HepG2 (cell line): Measurements from ENCODE around the gene PLCB1. TPM values are rescaled to one million over a fixed set of nuclear protein-coding genes. Genes with fewer than 3 reads are reported as not detected.

Experiments
- ATAC-seq: fragments of 200-7000 bp; cut with Tn5 transposase; 3 replicates; pipeline ENCODE4 v1.9.1; 2020; ENCODE audit warnings: mild to moderate bottlenecking, moderate library complexity
- BruUV-seq: library from RNA; stranded (reverse); fragments of 400-500 nt; replicated peaks from 2 replicates; lab custom pipeline; 2021; lab: Mats Ljungman, UMichigan
- CTCF ChIA-PET: fragments of 300-600 bp; formaldehyde crosslinking; extraction: SDS; loops from one replicate; lab custom pipeline; 2021; ENCODE audit warnings: low total read pairs, inconsistent platforms, low intra/inter-chr PET ratio; lab: Yijun Ruan, JAX
- POLR2A ChIA-PET: fragments of 350-600 bp; sonication (Branson Sonifier 250); formaldehyde crosslinking; loops from one replicate; lab custom pipeline; 2020; ENCODE audit warnings: antibody characterized with exemption, inconsistent platforms; lab: Yijun Ruan, JAX
- DNase-seq: peaks from one replicate; pipeline ENCODE4 v3.0.0-alpha.2; 2015; ENCODE audit warnings: low spot score
- FAIRE-seq: peaks from 3 replicates; lab custom pipeline; 2011; peaks lifted over from hg19 to GRCh38; lab: Jason Lieb, UNC
- H2AFZ ChIP-seq: one replicate; pipeline ENCODE4 v1.6.1; 2011; ENCODE audit warnings: low read length, inconsistent platforms
- H3K27ac ChIP-seq: fragments of 300-600 bp; 3 replicates; pipeline ENCODE4 v1.8.0; 2011; ENCODE audit warnings: mixed run types, mild to moderate bottlenecking, mixed read lengths, low read length, inconsistent platforms; ENCODE audit not compliant: insufficient read depth; ENCODE audit errors: extremely low read length
- H3K27me3 ChIP-seq, 2 experiments: fragments of 200-600 bp in 1 of 2; 2 replicates in 1 of 2; 3 replicates in 1 of 2; pipeline versions ENCODE4 v1.6.0 to v1.8.0; 2011; ENCODE audit warnings: low read length in 2 of 2, mild to moderate bottlenecking in 2 of 2, moderate library complexity in 2 of 2, inconsistent platforms in 1 of 2; ENCODE audit not compliant: insufficient read depth in 2 of 2, control insufficient read depth in 1 of 2
- H3K36me3 ChIP-seq, 2 experiments: fragments of 200-600 bp in 1 of 2; replicated peaks in 1 of 2; 2 replicates in 1 of 2; 3 replicates in 1 of 2; pipeline versions ENCODE4 v1.5.1 to v1.8.0; 2011; ENCODE audit warnings: low read length in 2 of 2, inconsistent platforms in 1 of 2; ENCODE audit not compliant: insufficient read depth in 2 of 2, control insufficient read depth in 1 of 2
- H3K4me1 ChIP-seq: 2 replicates; pipeline ENCODE4 v1.5.1; 2012; ENCODE audit warnings: low read length, inconsistent platforms; ENCODE audit not compliant: insufficient read depth
- H3K4me2 ChIP-seq: 2 replicates; pipeline ENCODE4 v1.6.0; 2011; ENCODE audit warnings: low read depth, low read length, inconsistent platforms
- H3K4me3 ChIP-seq, 3 experiments: fragments of 200-600 bp in 1 of 3; sonication (generic), shearing (Covaris generic) in 1 of 3; replicated peaks in 1 of 3; 2 replicates each; pipeline ENCODE4 v1.5.1; 2011 to 2016; ENCODE audit warnings: low read length in 3 of 3, inconsistent platforms in 2 of 3, low read depth in 2 of 3, mild to moderate bottlenecking in 2 of 3, control low read depth in 1 of 3, mixed read lengths in 1 of 3; ENCODE audit not compliant: insufficient read depth in 1 of 3
- H3K79me2 ChIP-seq: one replicate; pipeline ENCODE4 v1.6.1; 2011; ENCODE audit warnings: low read length, inconsistent platforms; ENCODE audit not compliant: insufficient read depth
- H3K9ac ChIP-seq: 2 replicates; pipeline ENCODE4 v1.6.0; 2011; ENCODE audit warnings: mild to moderate bottlenecking, low read depth, low read length, inconsistent platforms; ENCODE audit not compliant: insufficient read depth
- H3K9me3 ChIP-seq: 2 replicates; pipeline ENCODE4 v1.5.1; 2012; ENCODE audit warnings: mild to moderate bottlenecking, low read length
- H4K20me1 ChIP-seq: 2 replicates; pipeline ENCODE4 v1.6.0; 2011; ENCODE audit warnings: inconsistent platforms, mild to moderate bottlenecking, low read length, moderate library complexity; ENCODE audit not compliant: insufficient read depth
- ELF4 ChIP-seq: sonication (generic); formaldehyde crosslinking; IDR thresholded peaks from 2 replicates; pipeline ENCODE4 v1.5.0; 2020; ENCODE audit warnings: missing genetic modification reagents, mild to moderate bottlenecking, moderate library complexity, borderline replicate concordance
- PATZ1 ChIP-seq: sonication (generic); formaldehyde crosslinking; IDR thresholded peaks from 2 replicates; pipeline ENCODE4 v1.4.0; 2020; ENCODE audit warnings: missing genetic modification reagents
- REL ChIP-seq: sonication (generic); formaldehyde crosslinking; conservative IDR thresholded peaks from 2 replicates; pipeline ENCODE4 v1.8.0; 2022; ENCODE audit warnings: mild to moderate bottlenecking, missing genetic modification reagents, moderate library complexity
- U2AF1 ChIP-seq: fragments of 200-400 bp; formaldehyde crosslinking; optimal IDR thresholded peaks from 2 replicates; pipeline ENCODE3; 2017; ENCODE audit warnings: mild to moderate bottlenecking, low read depth, low read length
- ZNF101 ChIP-seq: sonication (generic); formaldehyde crosslinking; IDR thresholded peaks from 2 replicates; pipeline ENCODE4 v1.4.0; 2020; ENCODE audit warnings: mild to moderate bottlenecking, low read depth, missing genetic modification reagents, borderline replicate concordance
- ZNF740 ChIP-seq: sonication (generic); formaldehyde crosslinking; IDR thresholded peaks from 2 replicates; pipeline ENCODE4 v1.4.0; 2020; ENCODE audit warnings: missing genetic modification reagents
- ZSCAN25 ChIP-seq: sonication (generic); formaldehyde crosslinking; IDR thresholded peaks from 2 replicates; pipeline ENCODE4 v1.8.0; 2022; ENCODE audit warnings: mild to moderate bottlenecking, missing genetic modification reagents
- WGBS: methylation state at CpG from one replicate; pipeline ENCODE4 v1.1.6; 2017; ENCODE audit warnings: low lambda C conversion rate; 5-methylcytosine and 5-hydroxymethylcytosine counted together
- in situ Hi-C: cut with HindIII; loops from 2 replicates; pipeline ENCODE4 v1.10.0; 2017; ENCODE audit warnings: low pct_unique_long_range_greater_than_20kb; ENCODE audit not compliant: extremely low pct_ligation_motif_present
- intact Hi-C: fragments of 100-400 bp; cut with micrococcal nuclease; formaldehyde crosslinking; loops from one replicate; pipeline ENCODE4 v1.10.0; 2022; ENCODE audit not compliant: unreplicated experiment
- polyA plus RNA-seq, 8 experiments: library from polyadenylated mRNA; depleted of rRNA in 3 of 8; stranded (reverse) in 7 of 8; unstranded in 1 of 8; fragments of >200 nt; fragmentation: Illumina TruSeq in 4 of 8; extraction: Trizol in 4 of 8; gene quantifications; 2 replicates each; pipeline versions ENCODE4 v1.2.1 to v1.2.3, GENCODE V29; 2011 to 2016; ENCODE audit warnings: low read depth in 4 of 8, missing spikeins in 1 of 8, mixed read lengths in 1 of 8; ENCODE audit not compliant: insufficient read depth in 1 of 8
- total RNA-seq, 5 experiments: library from RNA; depleted of rRNA; stranded (reverse); fragments of >200 nt; fragmentation: Illumina TruSeq; extraction: Trizol; gene quantifications; 2 replicates each; pipeline ENCODE4 v1.2.3, GENCODE V29; 2016; ENCODE audit warnings: low read depth in 1 of 5
- TF ChIP-seq, protein P1 (sequence below): sonication (generic); formaldehyde crosslinking; IDR thresholded peaks from 2 replicates; pipeline ENCODE4 v1.5.1; 2020; ENCODE audit warnings: mild to moderate bottlenecking, missing genetic modification reagents, moderate library complexity
- TF ChIP-seq, protein P2 (sequence below): sonication (generic); formaldehyde crosslinking; IDR thresholded peaks from 2 replicates; pipeline ENCODE4 v1.8.0; 2022; ENCODE audit warnings: mild to moderate bottlenecking, missing genetic modification reagents; ENCODE audit not compliant: insufficient replicate concordance

PLCB1 gene
- total and polyA plus RNA-seq, 2 of the 13 experiments (the other 11 are each of a cell fraction or from before 2014, with no cell fraction given) = 42.4 to 55.9 TPM

DNA sequence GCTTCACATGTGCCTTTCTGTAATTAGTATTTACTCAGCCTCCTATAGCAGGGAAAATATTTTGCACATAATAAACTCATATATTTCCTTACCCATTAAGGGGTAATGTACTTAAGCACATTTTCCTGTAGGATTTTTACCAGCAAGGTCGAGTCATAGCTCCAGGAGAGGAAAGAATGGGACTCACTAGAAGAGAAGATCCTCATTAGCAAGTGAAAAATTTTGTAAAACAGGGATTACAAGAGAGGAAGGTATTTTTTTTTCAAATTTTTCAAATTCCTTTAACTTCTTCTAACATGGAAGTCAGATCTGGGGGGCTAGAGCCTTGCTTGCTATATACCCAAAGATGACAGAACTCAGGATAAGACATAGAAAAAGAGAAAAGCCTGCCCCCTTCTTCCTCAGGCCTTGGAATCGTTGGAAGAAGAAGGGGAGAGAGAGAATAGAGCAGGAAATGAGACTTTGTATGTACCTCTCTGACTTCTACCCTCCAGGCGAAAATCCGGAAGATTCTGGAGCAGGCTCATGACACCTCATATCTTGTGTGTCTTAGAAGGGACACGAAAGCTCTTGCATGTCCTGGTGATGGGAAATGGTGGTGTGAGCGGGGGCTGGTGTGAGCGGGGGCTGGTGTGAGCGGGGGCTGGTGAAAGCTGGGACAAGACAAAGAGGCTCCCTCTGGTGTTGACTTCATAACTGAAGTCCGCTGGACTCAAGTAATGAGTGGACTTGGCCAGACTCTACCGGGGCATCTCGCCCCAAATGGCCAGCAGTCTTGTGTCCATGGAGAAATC is 679.9 kb downstream of the PLCB1 start:
- H3K79me2 ChIP-seq = no peaks in the 10 kb centered on the region
- no peak overlapping the region for H3K9ac ChIP-seq
- CTCF ChIA-PET = no interaction called here
- no peak overlapping the region for H3K4me3 ChIP-seq
- peaks cover 0 to 4% of the 10 kb centered on the region in 2 experiments; a peak in 1 of 5 replicates for H3K36me3 ChIP-seq
- ATAC-seq (no peak), DNase-seq (no peak), FAIRE-seq (no peak)
- no TSS peak for BruUV-seq
- in situ Hi-C loops = no loop called here
- H3K9me3 ChIP-seq = no peaks in the 10 kb centered on the region
- POLR2A ChIA-PET = no interaction called here
- H3K4me2 ChIP-seq = no peak overlapping the region
- no peaks in the 10 kb centered on the region for H4K20me1 ChIP-seq
- intact Hi-C loops = no loop called here
- no peak overlapping the region for H3K27ac ChIP-seq
- 96% methylated on average over 11 of the region's 11 CpGs for WGBS
- H3K27me3 ChIP-seq = no peaks in the 10 kb centered on the region
- H3K4me1 ChIP-seq = peaks cover 69% of the 10 kb centered on the region
- H2AFZ ChIP-seq = no peak overlapping the region
- TF ChIP-seq, protein P1, sequence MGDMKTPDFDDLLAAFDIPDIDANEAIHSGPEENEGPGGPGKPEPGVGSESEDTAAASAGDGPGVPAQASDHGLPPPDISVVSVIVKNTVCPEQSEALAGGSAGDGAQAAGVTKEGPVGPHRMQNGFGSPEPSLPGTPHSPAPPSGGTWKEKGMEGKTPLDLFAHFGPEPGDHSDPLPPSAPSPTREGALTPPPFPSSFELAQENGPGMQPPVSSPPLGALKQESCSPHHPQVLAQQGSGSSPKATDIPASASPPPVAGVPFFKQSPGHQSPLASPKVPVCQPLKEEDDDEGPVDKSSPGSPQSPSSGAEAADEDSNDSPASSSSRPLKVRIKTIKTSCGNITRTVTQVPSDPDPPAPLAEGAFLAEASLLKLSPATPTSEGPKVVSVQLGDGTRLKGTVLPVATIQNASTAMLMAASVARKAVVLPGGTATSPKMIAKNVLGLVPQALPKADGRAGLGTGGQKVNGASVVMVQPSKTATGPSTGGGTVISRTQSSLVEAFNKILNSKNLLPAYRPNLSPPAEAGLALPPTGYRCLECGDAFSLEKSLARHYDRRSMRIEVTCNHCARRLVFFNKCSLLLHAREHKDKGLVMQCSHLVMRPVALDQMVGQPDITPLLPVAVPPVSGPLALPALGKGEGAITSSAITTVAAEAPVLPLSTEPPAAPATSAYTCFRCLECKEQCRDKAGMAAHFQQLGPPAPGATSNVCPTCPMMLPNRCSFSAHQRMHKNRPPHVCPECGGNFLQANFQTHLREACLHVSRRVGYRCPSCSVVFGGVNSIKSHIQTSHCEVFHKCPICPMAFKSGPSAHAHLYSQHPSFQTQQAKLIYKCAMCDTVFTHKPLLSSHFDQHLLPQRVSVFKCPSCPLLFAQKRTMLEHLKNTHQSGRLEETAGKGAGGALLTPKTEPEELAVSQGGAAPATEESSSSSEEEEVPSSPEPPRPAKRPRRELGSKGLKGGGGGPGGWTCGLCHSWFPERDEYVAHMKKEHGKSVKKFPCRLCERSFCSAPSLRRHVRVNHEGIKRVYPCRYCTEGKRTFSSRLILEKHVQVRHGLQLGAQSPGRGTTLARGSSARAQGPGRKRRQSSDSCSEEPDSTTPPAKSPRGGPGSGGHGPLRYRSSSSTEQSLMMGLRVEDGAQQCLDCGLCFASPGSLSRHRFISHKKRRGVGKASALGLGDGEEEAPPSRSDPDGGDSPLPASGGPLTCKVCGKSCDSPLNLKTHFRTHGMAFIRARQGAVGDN (CRISPR knock-in tag) = peak; percentile 30; the same call in 1 of the 2 replicates
- no peak for TF ChIP-seq ZNF740
- TF ChIP-seq ZNF101 (CRISPR knock-in tag) = no peak
- no peak for TF ChIP-seq U2AF1
- TF ChIP-seq ELF4 = no peak
- TF ChIP-seq ZSCAN25 (CRISPR knock-in tag) = 0 out of 2 replicates have a peak, but pooled peaks have one; percentile 19
- TF ChIP-seq REL (CRISPR knock-in tag) = no peak
- 0 out of 2 replicates have a peak, but pooled peaks have one; percentile 13 for TF ChIP-seq PATZ1 (CRISPR knock-in tag)
- TF ChIP-seq, protein P2, sequence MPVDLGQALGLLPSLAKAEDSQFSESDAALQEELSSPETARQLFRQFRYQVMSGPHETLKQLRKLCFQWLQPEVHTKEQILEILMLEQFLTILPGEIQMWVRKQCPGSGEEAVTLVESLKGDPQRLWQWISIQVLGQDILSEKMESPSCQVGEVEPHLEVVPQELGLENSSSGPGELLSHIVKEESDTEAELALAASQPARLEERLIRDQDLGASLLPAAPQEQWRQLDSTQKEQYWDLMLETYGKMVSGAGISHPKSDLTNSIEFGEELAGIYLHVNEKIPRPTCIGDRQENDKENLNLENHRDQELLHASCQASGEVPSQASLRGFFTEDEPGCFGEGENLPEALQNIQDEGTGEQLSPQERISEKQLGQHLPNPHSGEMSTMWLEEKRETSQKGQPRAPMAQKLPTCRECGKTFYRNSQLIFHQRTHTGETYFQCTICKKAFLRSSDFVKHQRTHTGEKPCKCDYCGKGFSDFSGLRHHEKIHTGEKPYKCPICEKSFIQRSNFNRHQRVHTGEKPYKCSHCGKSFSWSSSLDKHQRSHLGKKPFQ (CRISPR knock-in tag) = peak; percentile 97
